Stimulated activated CD4-positive, alpha-beta T cell treated with anti-CD3 and anti-CD28 coated beads, Interleukin-15, amount 100 ng/mL, for 24 hours (primary cell): Measurements from ENCODE around the gene KRT75.
"Not testable (repeated sequence)": the region's sequence is repeated elsewhere in the genome, so short reads cannot be mapped to it uniquely, and the experiment has no call there.

Experiments
- DNase-seq: peaks from one replicate; pipeline ENCODE4 v3.0.0-alpha.2; 2020

The KRT75 gene

DNA sequence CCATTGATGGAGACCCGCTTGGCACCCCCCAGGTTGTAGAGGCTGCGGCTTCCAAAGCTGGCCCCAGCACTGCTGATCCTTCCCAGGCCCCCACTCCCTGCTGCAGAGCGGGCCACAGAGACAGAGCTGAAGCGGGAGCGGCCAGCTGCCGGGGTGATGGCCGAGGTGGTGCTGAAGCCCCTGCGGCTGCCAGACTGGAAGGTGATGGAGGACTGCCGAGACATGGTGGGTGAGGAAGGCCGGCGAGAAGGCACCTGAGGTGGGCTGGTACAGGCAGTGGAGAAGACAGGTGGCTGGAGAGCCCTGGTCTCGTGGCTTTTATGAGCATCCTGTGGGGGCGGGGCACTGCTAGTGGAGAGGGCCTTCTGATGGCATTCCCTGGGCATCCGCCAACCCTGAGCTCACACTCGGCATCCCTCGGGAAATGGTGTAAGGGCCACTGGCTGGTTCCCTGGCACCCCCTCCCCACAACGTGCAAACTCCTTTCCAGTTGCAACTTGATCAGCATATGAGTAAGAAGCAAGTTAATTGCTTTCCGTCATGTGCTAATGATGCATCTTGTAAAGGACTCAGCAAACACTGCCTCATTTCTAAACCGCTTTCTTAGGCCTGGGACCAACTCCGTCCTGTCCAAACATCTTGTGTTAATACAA, at the start of gene KRT75:
Gene KRT75, minus strand, starts transcription at position 291 of the 653 bp plus-strand sequence. Its CDS starts 67 bp downstream, at position 224.
- no peak for DNase-seq

DNA sequence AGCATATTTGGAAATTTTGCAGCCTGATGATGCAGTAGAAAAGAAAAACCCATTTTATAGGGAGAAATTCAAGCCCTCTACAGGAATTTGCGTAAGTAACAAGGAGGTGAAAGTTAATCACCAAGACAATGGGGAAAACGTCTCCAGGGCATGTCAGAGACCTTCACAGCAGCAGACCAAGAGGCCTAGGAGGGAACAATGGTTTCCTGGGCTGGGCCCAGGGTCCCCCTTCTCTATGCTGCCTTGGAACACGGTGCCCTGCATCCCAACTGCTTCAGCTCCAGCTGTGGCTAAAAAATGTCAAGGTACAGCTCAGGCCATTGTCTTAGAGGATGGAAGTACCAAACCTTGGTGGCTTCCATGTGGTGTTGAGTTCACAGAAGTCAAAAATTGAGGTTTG, 45.9 kb upstream of the KRT75 start:
- no peak for DNase-seq

DNA sequence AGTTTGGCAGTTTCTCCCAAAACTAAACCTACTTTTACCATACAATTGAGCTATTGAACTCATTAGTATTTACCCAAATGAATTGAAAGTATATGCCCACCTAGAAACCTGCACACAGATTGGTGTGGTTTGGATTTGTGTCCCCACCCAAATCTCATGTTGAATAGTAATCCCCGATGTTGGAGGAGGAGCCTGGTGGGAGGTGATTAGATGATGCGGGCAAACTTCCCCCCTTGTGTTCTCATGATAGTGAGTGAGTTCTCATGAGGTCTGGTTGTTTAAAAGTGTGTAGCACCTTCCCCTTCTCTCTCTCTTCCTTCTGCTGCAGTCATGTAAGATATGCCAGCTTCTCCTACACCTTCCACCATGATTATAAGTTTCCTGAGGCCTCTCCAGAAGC, 43.5 kb upstream of the KRT75 start:
- DNase-seq: no peak

DNA sequence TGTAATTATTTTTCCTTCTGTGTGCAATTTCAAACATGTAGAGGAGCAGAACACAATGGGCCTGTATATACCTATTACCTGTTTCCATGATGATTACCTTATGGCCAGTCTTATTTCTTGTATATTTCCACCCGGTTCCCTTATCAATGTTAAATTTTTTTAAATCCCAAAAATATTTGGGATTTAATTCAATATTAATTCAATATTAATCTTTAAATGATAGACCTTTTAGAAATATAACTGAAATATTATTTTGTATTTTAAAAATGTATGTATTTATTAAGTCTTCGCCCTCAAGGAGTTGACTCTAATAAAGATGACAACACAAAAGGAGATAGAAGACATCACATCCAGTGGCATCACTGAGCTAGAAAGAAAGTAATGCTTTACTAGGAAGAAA, 40.0 kb upstream of the KRT75 start:
- DNase-seq: no peak

DNA sequence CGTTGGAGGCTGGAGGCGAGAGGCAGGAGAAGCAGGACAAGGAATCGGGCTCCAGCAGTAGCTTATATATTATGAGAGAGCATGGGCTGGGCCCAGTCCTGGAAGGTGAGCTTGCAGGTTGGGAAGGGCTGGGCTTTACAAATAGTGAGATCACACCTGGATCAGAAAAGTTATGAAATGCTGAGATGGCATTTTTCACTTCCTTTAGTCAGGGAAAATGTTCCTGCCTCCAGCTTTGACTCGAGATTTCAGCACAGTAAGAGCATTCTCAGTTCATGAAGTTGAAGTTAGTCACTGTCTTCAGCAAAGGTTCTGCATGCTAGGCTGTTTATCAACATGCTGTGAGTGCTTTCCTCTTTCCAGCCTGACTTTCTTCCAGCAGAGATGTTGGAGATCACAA, 39.6 kb upstream of the KRT75 start, which contains the start of gene KRT6C:
Gene KRT6C, minus strand, starts transcription at position 38 of the 400 bp plus-strand sequence. CDS start 68 bp downstream, outside the sequence.
- no peak for DNase-seq

DNA sequence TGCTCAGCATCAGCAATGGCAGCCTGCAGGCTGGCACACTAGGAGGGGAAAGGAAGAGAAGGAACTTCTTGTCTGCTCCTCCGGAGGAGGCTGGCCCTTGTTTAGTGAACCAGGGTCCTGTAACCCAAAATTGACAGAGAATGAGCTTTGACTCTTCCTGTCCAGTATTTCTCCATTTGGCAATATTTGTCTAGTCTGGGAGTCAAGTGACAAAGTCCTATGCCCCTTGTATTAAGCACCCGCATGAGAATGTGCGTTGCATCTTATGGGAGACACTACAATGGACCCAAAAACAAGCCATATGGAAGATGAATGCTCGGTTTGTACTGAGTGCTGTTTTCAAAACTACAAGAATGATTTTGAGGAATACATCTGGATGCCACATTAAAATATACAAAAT, 35.7 kb upstream of the KRT75 start:
- DNase-seq: no peak

DNA sequence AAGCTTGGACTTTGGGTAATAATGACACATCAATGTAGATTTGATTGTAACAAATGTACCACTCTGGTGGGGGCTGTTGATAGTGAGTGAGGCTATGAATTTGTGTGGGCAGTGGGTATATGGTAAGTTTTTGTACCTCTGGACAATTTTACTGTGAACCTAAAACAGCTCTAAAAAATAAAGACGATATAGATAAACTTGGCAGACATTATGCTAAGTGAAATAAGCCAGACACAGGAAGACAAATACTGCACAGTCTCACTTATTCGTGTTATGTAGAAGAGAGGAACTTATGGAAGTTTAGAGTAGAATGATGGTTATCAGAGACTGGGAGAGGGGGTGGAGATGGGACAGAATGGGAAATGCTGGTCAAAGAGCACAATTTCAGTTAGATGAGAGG, 30.7 kb upstream of the KRT75 start:
- DNase-seq: no peak

DNA sequence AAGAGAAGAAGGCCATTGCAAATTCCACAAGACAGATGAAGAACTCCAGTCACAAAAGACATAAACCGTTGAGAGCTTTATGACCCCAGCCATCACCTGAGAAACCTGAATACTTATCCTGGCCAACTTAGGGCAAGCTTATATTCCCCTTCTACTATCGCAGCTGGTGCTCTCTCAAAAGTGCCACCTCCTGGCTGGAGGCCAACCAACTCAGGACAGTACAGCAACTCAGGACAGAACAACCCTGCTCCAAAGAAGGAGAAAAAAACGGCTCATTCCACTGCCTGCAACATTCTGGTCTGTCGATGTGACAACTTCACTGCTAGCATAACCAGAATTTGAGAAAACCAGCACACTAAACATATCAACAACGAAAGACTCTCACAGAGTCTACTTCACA, 27.5 kb upstream of the KRT75 start:
- no peak for DNase-seq

DNA sequence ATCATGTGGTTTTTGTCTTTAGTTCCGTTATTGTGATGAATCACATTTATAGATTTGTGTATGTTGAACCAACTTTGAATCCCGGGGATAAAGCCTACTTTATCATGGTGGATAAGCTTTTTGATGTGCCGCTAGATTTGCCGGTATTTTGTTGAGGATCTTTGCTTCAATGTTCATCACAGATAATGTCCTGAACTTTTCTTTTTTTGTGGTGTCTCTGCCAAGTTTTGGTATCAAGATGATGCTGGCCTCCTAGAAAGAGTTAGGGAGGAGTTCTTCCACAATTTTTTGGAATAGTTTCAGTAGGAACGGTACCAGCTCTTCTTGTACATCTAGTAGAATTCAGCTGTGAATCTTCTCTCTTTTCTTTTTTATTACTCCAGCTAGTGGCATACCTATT, 24.7 kb upstream of the KRT75 start:
- DNase-seq: no peak

DNA sequence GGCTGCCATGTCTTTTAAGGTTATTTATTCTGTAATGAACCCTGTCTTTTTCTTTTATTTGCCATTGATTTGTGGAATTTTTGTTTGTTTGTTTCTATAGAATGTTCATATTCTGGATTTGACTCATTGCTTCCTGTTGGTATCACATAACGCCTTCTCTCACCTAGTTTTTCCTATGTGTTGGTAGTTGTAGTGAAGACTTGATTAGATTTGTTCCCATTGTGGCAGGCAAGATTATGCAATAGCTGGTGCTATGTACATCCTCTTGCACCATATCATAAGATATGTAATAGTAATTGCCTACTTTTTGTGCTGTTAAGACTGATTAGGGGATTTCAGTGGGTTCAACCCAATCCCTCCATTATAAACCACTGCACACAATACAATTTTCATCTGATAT, 21.6 kb upstream of the KRT75 start:
- DNase-seq: no peak

DNA sequence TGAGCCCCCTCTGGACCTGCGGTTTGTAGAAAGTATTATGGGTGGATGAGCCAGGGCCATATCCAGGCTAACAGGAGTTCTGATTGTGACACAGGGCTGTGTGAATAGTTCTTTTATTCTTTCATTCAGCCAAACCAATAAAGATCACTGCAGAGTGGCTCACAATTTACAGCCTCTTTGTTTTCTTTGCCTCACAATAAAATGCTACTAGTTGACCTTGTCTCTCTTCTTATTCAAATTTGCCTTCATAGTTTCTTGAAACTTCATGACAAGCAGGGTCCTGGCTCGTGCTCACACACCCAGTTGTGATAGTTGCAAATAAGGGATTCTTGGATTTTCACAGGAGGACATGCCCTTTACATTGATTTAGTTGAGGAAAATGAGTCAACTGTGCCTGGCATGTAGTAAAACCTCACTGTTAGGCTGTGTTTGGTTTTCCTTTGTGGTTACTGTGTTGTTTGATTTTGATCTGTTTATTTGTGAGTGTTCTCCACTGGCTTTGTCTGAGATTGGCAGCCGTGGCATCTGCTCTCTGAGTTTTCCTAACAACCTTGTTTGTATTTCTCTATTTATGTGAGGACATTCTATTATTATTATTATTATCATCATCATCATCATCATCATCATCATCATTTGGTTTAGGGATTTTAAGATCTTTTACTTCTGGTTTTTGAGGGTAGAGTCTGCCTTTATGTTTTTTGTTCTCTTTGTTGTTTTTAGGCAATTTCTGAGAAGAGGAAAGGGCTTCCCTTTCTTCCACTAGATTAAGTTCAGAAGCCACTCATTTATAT, 20.4 kb upstream of the KRT75 start:
- DNase-seq: no peak

DNA sequence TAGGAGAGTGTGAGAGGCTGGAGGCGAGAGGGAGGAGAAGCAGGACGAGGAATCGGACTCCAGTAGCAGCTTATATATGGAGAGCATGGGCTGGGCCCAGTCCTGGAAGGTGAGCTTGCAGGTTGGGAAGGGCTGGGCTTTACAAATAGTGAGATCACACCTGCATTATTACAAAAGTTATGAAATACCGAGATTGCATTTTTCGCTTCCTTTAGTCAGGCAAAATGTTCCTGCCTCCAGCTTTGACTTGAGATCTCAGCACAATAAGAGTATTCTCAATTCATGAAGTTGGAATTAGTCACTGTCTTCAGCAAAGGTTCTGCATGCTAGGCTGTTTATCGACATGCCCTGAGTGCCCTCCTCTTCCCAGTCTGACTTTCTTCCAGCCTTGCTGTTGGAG, 17.9 kb upstream of the KRT75 start, which contains the start of gene KRT6B:
Gene KRT6B, minus strand, starts transcription at position 46 of the 400 bp plus-strand sequence. CDS start 68 bp downstream, outside the sequence.
- no peak for DNase-seq

DNA sequence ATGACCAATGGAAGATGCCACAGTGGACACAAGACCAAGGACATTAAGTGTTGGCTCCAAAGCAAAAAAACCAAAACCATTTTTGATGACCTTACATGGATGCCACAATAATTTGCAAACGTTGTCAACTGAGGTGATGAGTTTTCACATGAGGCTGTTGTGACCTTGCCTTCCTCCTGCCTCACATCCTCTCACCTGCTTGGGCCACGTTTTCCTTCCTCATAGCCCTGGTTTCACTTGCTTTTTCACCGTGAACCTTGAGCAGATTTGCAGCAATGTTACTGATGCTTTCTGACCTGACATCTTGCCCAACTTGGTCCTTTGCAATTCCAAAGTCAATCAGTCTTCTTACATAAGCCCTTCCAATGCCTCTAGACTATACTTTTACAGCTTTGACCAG, 14.1 kb upstream of the KRT75 start:
- DNase-seq: no peak

DNA sequence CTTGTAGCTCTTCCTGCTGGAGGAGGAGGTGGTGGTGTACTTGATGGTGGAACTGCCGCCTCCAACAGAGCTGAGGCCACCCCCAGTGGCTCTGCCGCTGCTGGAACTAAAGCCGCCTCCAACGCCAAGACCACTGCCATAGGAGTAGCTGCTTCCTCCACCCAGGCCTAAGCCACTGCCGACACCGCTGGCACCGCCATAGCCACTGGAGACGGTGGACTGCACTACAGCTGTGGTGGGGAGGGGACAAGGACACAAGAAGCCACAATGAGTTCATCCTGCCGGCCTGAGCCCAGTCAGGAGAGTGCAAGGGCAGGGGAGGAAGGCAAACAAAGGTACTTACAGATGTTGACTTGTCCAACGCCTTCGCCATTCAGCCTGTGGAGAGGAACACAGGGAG, 13.0 kb upstream of the KRT75 start:
- not testable (repeated sequence) for DNase-seq

DNA sequence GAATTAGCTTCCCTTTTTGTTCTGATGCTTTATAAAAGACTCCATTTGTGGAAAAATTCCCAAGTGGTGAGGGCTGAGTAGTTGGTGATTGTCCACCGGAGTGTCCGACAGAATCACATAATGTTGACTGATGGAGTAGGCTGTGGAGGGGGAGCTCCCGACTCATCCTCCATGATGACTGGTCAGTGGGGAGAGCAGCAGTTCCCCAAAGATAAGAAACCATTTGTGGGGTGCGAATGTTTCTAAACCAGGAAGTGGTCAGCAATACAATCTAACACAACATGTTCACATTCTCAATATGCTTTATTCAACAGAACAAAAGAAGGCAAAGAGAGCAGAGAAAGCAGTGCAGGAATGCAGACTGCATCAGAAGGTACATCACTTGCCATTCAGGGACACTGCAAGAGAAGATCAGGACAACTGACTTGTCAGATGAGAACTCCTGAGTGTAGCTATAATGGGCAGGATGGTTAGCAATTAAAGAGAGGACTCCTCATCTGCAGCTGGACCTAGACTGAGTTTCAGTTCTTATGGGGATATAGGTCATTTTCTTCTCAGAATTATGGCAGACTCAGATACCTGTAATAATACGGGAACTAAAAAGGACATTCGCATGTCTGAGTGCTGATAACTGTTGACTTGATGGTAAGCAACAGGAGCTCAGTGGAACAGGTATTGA, 12.3 kb upstream of the KRT75 start:
- no peak for DNase-seq

DNA sequence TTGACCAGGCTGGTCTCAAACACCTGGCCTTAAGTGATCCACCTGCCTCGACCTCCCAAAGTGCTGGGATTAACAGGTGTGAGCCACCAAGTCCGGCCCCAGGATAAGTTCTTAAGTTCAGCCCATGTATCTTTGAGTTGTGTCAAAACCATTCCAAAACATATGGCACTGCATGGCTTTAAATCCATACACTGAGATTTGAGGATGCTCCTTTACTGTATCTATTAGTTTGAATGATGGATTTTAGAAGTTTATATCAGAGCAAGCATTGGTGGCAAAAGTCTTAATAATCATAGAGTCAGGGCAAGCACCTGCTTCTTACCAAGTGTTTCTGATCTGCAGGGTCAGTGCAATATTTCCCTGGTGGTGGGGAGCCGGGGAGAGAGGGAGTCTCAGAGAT, 11.7 kb upstream of the KRT75 start:
- DNase-seq: no peak

DNA sequence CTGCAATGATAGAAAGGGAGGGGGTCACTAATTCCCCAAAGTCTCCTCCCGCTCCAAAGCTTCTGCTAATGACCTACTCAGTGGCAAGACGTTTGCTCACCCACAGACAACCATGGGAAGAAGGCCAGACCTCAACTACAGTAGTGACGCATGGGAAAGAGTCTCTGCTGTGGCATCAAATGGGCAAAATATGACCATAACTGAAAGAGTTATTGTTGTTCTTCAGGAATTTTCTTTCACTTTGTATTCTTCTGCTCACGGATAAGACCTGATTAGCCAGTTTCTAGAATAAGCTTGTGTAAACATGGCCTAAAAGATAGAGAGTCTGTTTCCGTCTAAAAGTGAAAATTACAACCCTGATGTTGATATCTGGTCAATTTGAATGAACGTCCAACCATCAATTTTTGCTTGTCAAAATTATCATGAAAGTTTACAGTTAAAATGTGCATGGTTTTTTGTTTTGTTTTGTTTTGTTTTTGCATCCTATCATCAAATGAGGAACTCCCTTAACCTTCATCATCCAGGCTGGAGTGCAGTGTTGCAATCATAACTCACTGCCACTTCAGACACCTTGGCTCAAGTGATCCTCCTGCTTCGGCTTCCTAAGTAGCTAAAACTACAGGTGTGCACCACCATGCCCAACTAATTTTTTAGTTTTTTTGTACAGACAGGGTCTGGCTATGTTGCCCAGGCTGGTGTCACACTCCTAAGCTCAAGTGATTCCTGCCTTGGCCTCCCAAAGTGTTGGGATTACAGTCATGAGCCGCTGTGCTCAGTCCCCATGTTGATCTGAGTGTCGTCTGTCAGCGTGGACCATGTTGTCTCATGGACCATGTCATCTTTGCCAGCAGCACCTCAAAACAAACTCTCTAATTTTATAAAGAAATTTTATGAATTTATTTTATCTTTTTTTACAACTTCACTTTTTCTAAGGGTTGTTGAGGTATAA, 10.8 kb upstream of the KRT75 start:
- DNase-seq: no peak

DNA sequence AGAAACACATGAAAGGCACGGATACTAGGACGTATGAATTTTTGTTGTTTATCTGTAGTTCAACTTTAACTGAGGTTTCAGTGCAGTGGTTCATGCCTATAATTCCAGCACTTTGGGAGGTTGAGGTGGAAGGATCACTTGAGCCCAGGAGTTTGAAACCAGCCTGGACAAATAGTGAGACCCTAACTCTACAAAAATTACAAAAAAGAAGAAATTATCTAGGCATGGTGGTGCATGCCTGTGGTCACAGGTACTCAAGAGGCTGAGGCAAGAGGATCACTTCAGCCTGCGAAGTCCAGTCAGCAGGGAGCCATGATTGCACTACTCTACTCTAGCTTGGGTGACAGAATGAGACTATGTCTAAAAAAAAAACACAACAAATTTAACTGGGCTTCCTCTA, 9.8 kb upstream of the KRT75 start:
- DNase-seq: no peak

DNA sequence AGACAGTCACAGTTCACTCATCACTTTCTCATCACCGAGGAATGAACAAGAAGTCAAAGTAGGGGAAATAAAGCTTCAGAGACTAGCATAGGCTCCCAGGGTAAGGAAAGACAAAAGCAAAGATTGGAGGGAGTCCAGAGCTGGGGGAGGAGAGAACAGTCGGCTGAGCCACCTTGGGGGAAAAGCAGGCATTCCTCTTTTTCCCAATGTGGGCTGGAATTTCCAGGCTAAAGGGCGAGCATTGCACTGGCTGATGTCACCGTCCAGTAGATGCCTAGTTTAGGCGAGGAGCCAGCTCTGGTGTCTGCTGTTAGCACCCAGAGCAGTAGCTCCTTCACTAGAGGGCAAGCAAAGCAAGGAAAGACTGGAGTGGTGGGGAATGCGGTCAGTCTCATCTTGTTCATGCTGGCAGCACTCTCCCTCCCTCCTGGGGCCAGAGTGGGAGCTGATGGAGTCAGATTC, 8.5 kb upstream of the KRT75 start:
- no peak for DNase-seq

DNA sequence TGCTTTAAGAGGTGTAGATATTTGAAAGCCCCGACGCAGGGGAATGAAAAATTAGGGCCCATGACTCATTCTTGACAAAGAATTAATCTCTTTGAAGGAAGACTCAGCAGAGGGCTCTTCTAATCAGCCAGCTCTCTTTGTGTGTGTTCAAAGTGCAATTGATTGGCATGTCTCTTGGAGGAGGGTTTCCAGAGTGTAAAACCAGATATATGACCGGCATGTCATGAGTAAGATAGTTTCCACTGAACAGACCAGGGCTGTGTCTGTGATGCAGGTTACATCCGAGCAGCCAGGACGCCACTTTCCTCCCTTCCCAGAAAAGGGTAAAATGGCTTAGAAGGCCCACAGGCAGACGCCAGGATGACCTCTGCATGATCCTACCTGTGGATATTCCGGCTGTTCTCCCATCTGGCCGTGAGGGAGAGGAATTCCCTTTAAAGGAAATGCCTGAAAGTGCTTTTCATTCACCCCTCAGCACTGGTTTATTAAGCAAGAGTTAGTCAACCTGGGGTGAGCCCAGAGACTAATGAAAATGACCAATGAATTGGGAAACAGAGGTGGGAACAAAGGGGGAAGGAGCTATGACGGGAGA, 7.2 kb upstream of the KRT75 start:
- no peak for DNase-seq

DNA sequence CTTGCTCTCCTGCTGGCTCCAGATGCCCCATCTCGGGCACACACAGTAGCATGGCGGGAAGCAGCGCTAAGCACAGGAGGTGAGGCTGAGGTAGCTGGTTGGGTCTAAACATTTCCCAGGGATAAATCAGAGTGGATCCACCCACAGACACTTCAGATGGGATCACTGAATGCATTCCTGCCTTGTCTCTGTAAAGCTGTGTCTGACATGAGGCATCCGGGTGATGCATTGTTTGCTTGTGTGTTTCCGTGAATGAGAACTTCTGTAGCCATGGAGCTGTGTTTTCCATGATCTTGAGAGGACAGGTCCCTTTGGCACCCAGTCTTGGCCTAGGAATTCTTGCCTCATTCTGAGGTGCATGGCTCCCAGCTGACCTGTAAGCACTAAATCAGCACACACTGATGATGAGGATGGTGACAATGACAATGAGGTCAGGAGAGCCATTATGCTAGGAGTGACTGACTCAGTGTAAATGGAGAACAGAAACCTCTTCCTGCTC, 6.7 kb upstream of the KRT75 start:
- no peak for DNase-seq

DNA sequence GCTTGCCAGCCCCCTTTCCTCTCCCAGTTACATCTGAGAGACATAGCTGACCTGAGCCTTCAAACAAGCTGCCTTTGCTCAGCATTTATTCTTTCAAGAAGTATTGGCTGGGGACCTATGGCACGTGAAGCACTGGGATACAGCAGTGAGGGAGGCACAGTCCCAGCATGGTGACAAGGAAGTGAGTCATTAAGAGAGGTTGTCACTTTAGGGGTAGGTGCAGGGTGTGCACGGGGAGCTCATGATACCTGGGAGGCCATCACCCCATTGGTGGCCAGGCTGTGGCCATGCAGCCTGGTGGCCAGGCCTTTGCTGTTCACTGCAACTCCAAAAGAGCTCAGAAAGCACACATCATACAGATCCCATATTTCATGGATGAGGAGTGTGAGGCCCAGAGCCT, 5.7 kb upstream of the KRT75 start:
- no peak for DNase-seq
